Upper lobe of left lung (tissue), 4 donors: Measurements from ENCODE around the gene SNRNP70.

ENCODE experiments used
- EP300 ChIP-seq, 4 donors: sonication (generic); formaldehyde crosslinking; IDR thresholded peaks; one replicate each; pipeline ENCODE4 v1.5.1; 2017; ENCODE audit warnings: antibody characterized with exemption in 4 of 4, control low read depth in 2 of 4
- POLR2A ChIP-seq, 4 donors: fragments of 450-650 bp; IDR thresholded peaks; one replicate each; pipeline ENCODE4 v1.5.1; 2016 to 2017; ENCODE audit warnings: antibody characterized with exemption in 4 of 4, mild to moderate bottlenecking in 2 of 4
- POLR2AphosphoS5 ChIP-seq, 2 donors: sonication (generic); formaldehyde crosslinking; IDR thresholded peaks; one replicate each; pipeline ENCODE4 v1.5.1; 2017; ENCODE audit warnings: antibody characterized with exemption in 2 of 2
- TF ChIP-seq, protein P1 (sequence below), 6 experiments: fragments of 450-650 bp in 4 of 6; fragments of 200-600 bp in 2 of 6; sonication (generic) in 2 of 6; IDR thresholded peaks; one replicate each; pipeline ENCODE4 v1.5.1; 2016 to 2019; ENCODE audit warnings: antibody characterized with exemption in 6 of 6

DNA sequence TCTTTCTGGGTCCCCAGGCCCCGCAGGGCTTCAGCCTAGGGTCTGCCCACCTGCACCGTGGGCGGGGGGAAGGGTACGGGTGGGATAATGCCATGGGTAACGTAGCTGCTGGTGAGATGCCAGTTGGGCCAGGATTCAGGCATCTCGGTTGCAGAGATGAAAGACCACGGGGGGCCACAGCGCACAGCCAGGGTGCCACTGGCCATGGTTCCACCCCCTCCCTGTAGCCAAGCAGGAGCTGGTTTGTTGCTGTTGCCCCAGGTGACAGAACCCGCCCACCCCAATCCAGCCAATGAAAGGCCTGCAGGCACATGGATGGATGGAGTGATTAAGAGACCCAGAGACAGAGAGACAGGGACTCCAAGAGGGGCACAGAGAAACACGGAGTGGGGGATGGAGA, 26.7 kb upstream of the SNRNP70 start:
- TF ChIP-seq, protein P1, sequence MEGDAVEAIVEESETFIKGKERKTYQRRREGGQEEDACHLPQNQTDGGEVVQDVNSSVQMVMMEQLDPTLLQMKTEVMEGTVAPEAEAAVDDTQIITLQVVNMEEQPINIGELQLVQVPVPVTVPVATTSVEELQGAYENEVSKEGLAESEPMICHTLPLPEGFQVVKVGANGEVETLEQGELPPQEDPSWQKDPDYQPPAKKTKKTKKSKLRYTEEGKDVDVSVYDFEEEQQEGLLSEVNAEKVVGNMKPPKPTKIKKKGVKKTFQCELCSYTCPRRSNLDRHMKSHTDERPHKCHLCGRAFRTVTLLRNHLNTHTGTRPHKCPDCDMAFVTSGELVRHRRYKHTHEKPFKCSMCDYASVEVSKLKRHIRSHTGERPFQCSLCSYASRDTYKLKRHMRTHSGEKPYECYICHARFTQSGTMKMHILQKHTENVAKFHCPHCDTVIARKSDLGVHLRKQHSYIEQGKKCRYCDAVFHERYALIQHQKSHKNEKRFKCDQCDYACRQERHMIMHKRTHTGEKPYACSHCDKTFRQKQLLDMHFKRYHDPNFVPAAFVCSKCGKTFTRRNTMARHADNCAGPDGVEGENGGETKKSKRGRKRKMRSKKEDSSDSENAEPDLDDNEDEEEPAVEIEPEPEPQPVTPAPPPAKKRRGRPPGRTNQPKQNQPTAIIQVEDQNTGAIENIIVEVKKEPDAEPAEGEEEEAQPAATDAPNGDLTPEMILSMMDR (IDR thresholded peaks at IDR 0.05) = no peak
- no peak for TF ChIP-seq POLR2AphosphoS5 (IDR thresholded peaks at IDR 0.05)
- no peak for TF ChIP-seq POLR2A (IDR thresholded peaks at IDR 0.05)
- TF ChIP-seq EP300 (IDR thresholded peaks at IDR 0.05) = no peak
